Gastroesophageal sphincter (tissue), 4 donors: ENCODE measurements around the gene ANKRD27. TPM values are rescaled to one million over a fixed set of nuclear protein-coding genes. Genes with fewer than 3 reads are reported as not detected.

ENCODE experiments used
- ATAC-seq: fragments of 150-250 bp; one replicate; pipeline ENCODE4 v1.9.1; 2016; ENCODE audit warnings: mild to moderate bottlenecking, moderate library complexity
- H3K27ac ChIP-seq, 4 donors: fragments of 200-600 bp; sonication (generic) in 3 of 4; 1 replicate in 3 of 4; 2 replicates in 1 of 4; pipeline ENCODE4 v1.5.1; 2016 to 2019
- H3K27me3 ChIP-seq: fragments of 200-600 bp; sonication (generic); one replicate; pipeline ENCODE4 v1.5.1; 2019
- H3K36me3 ChIP-seq, 2 donors: fragments of 200-600 bp; sonication (generic); one replicate each; pipeline ENCODE4 v1.5.1; 2019; ENCODE audit warnings: control low read depth in 1 of 2
- H3K4me1 ChIP-seq, 3 donors: fragments of 200-600 bp; sonication (generic); 1 replicate in 2 of 3; 2 replicates in 1 of 3; pipeline ENCODE4 v1.5.1; 2016 to 2019; ENCODE audit warnings: control low read depth in 2 of 3
- H3K4me3 ChIP-seq, 2 donors: fragments of 200-600 bp; sonication (generic); one replicate each; pipeline ENCODE4 v1.5.1; 2019; ENCODE audit warnings: mild to moderate bottlenecking in 1 of 2, moderate library complexity in 1 of 2
- H3K9me3 ChIP-seq, 3 donors: fragments of 200-600 bp; sonication (generic); one replicate each; pipeline ENCODE4 v1.5.1; 2017 to 2019; ENCODE audit warnings: control low read depth in 2 of 3
- EP300 ChIP-seq: sonication (generic); formaldehyde crosslinking; IDR thresholded peaks from one replicate; pipeline ENCODE4 v1.6.1; 2017; ENCODE audit warnings: antibody characterized with exemption, mild to moderate bottlenecking
- POLR2A ChIP-seq, 2 donors: fragments of 450-650 bp; IDR thresholded peaks; one replicate each; pipeline ENCODE4 v1.6.1; 2017; ENCODE audit warnings: antibody characterized with exemption in 2 of 2, mild to moderate bottlenecking in 2 of 2, moderate library complexity in 1 of 2
- POLR2AphosphoS5 ChIP-seq: sonication (generic); formaldehyde crosslinking; IDR thresholded peaks from one replicate; pipeline ENCODE4 v1.6.1; 2017; ENCODE audit warnings: antibody characterized with exemption
- WGBS, 2 donors: methylation state at CpG; one replicate each; pipeline ENCODE4 v1.1.5; 2018; ENCODE audit warnings: low coverage in 1 of 2; 5-methylcytosine and 5-hydroxymethylcytosine counted together
- total RNA-seq, 4 donors: library from RNA; depleted of rRNA; stranded (reverse); fragments of >200 nt; gene quantifications; one replicate each; pipeline ENCODE4 v1.1.0, GENCODE V29; 2016
- TF ChIP-seq, protein P1 (sequence below), 4 experiments: fragments of 200-600 bp in 2 of 4; fragments of 450-650 bp in 2 of 4; sonication (generic) in 1 of 4; IDR thresholded peaks; one replicate each; pipeline ENCODE4 v1.5.1; 2017 to 2019; ENCODE audit warnings: antibody characterized with exemption in 4 of 4, mild to moderate bottlenecking in 2 of 4, moderate library complexity in 2 of 4

The ANKRD27 gene
- 10 to 100 TPM; 43.5 to 63.3 (median 52.6) TPM for total RNA-seq

DNA sequence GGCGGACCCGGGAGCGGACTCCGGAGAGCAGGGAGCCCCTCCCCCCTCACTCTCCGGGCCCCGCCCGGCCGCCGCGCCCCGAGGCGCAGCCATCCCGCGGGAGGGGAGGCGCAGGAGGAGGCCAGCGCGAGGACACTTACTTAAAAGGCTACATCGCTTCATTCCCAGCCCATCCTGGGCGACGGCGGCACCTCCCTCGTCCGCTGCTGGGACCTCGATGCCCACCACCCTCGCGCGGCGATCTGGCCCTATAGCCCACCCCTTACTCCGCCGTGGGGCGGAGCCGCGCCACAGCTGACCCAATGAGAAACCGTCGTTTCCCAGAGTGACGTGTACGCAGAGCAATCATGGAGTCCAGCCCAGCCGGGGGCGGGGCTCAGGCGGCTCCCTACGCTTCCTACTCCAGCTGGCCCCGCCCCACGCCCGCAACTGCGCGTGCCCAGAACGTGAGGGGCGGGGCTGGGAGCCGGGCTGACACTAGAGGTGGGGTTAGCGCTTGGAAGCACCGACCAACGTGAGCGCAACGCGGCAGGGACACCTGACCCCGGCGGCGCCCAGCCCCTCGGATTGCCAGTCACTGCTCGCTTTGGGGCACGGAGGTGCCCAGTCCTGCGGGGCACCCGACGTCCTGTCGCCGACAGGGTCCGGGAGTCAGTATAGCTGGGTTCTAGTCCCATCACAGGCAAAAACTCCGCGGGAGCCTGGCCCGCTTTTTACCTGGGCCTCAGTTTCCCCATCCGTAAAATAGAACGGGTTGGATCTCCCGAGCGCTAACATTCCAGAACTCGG lies at the start of gene ANKRD27:
Gene ANKRD27 (minus strand): TSS at position 250 of the 789 bp plus-strand sequence. CDS start 16,165 bp downstream, outside the sequence.
- WGBS, 2 donors, result no CpG with 5 or more reads among the region's 75 CpGs
- H3K36me3 ChIP-seq, result no peaks in the 10 kb centered on the region
- peak; percentile 96 for ATAC-seq
- H3K4me3 ChIP-seq, result peak within 1 kb of the TSS; percentile 88 to 89
- no peaks in the 10 kb centered on the region for H3K9me3 ChIP-seq
- H3K27ac ChIP-seq, result peak within 1 kb of the TSS; percentile 53 to 92 (median 90)
- H3K27me3 ChIP-seq, result peaks cover 22% of the 10 kb centered on the region
- H3K4me1 ChIP-seq, result peaks cover 0 to 64% (median 9%) of the 10 kb centered on the region in 3 donors
- TF ChIP-seq POLR2AphosphoS5, result peak; percentile 66
- TF ChIP-seq POLR2A (IDR thresholded peaks at IDR 0.05), result peak; percentile 14 to 69
- TF ChIP-seq, protein P1, sequence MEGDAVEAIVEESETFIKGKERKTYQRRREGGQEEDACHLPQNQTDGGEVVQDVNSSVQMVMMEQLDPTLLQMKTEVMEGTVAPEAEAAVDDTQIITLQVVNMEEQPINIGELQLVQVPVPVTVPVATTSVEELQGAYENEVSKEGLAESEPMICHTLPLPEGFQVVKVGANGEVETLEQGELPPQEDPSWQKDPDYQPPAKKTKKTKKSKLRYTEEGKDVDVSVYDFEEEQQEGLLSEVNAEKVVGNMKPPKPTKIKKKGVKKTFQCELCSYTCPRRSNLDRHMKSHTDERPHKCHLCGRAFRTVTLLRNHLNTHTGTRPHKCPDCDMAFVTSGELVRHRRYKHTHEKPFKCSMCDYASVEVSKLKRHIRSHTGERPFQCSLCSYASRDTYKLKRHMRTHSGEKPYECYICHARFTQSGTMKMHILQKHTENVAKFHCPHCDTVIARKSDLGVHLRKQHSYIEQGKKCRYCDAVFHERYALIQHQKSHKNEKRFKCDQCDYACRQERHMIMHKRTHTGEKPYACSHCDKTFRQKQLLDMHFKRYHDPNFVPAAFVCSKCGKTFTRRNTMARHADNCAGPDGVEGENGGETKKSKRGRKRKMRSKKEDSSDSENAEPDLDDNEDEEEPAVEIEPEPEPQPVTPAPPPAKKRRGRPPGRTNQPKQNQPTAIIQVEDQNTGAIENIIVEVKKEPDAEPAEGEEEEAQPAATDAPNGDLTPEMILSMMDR (IDR thresholded peaks at IDR 0.05), result peak in 1 of 4 experiments; percentile 1
- TF ChIP-seq EP300, result no peak

DNA sequence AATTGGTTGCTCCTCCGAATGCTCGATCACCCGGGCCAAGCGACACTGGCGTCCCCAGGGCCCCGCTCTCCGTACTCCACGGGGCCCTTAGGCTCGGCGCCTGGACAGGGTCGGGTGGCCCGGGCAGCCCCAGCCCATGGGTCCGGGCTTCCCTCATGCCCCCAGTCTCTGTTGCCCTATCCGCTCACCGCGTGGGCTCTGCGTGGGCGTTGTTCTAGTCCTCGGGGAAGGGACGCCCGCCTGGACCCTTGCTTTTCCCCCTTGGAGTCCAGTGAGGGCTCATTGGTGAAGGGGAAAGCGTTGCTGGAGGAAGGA lies 45.9 kb upstream of the ANKRD27 start:
- H3K4me3 ChIP-seq, result no peak overlapping the region
- H3K27me3 ChIP-seq, result no peaks in the 10 kb centered on the region
- ATAC-seq, result no peak
- H3K27ac ChIP-seq, result no peak overlapping the region
- peaks cover 0 to 12% of the 10 kb centered on the region in 2 donors for H3K36me3 ChIP-seq
- TF ChIP-seq EP300 (no peak), POLR2A (IDR thresholded peaks at IDR 0.05) (no peak), POLR2AphosphoS5 (no peak)
- TF ChIP-seq, protein P1 (IDR thresholded peaks at IDR 0.05), result no peak
- no CpG with 5 or more reads among the region's 22 CpGs for WGBS, 2 donors
- H3K4me1 ChIP-seq, result peaks cover 0 to 7% (median 0%) of the 10 kb centered on the region in 3 donors
- H3K9me3 ChIP-seq, result no peaks in the 10 kb centered on the region

DNA sequence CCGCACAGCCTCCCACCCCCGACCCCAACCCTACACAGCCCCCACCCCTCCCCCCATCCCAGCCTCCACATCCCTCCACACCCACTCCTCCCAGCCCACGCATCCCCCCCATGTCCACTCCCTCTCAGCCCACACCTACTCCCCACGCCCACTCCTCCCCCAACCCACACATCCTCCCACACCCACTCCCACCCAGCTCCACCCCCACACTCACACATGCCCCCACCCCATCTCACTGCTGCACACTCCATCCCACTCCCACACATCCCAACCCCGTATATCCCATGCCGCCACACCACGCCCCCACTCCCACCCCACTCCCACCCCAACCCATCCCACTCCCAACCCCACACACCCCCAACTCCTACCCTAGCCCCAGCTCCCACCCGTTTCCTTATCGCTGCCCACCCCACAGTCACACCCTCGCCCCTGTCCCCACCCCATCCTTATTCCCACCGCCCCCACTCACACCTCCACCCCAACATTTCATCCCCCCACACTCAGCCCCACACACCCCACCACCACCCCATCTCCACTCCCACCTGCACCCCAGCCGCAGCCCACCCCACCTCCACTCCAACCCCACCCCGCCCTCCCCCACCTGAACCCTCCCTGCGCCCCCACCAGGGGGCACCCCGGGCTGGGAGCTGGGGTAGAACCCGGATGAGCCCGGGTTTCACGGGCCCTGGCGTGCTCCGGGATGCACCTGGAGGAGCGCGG lies 45.4 kb upstream of the ANKRD27 start:
- Histone ChIP-seq H3K36me3 (peaks cover 0 to 12% of the 10 kb centered on the region in 2 donors), H3K9me3 (no peaks in the 10 kb centered on the region), H3K4me3 (no peak overlapping the region), H3K4me1 (peaks cover 0 to 7% (median 0%) of the 10 kb centered on the region in 3 donors), H3K27ac (no peak overlapping the region), H3K27me3 (no peaks in the 10 kb centered on the region)
- TF ChIP-seq POLR2A (IDR thresholded peaks at IDR 0.05) (no peak), POLR2AphosphoS5 (no peak), EP300 (no peak)
- TF ChIP-seq, protein P1 (IDR thresholded peaks at IDR 0.05), result no peak
- no peak for ATAC-seq
- WGBS, 2 donors, result 100% methylated on average over 1 of the region's 22 CpGs; no CpG with 5 or more reads in 1 of the 2 donors

DNA sequence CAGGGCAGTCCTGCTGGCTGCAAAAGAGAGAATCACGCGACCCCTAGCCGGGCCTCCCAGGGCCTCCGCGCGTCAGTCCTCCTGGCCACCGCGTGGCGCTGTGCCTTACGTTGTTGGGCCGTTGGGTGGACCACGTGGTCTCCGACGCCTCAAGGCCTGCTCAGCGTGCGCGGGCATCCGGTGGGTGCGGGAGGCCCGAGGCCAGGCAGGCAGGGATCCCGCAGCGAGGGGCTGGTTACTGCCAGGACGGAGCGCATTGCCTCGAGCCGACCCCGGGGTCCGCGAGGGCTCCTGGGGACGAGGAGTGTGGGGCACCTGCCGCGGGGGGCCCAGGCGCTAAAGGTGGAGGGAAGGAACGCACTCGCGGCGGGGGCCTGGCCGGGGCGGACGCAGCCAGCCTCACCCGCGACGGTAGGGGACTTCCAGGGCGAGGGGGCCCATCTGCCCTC lies 44.7 kb upstream of the ANKRD27 start, which contains the start of gene TDRD12:
Gene TDRD12 (plus strand): TSS at position 157 of the 449 bp plus-strand sequence. CDS start 306 bp downstream, outside the sequence.
- Histone ChIP-seq H3K36me3 (peaks cover 0 to 19% of the 10 kb centered on the region in 2 donors), H3K9me3 (no peaks in the 10 kb centered on the region), H3K27me3 (no peaks in the 10 kb centered on the region), H3K4me1 (peaks cover 0 to 7% (median 0%) of the 10 kb centered on the region in 3 donors), H3K27ac (no peak within 1 kb of the TSS), H3K4me3 (no peak within 1 kb of the TSS)
- no peak for TF ChIP-seq POLR2A (IDR thresholded peaks at IDR 0.05)
- TF ChIP-seq EP300, result no peak
- TF ChIP-seq, protein P1 (IDR thresholded peaks at IDR 0.05), result no peak
- TF ChIP-seq POLR2AphosphoS5, result no peak
- 100% methylated on average over 2 of the region's 44 CpGs; no CpG with 5 or more reads in 1 of the 2 donors for WGBS, 2 donors
- ATAC-seq, result no peak
